Naive thymus-derived CD4-positive, alpha-beta T cell (primary cell): ENCODE results near the gene ENHO. TPM values are rescaled to one million over a fixed set of nuclear protein-coding genes. Genes with fewer than 3 reads are reported as not detected.

Source experiments
- ATAC-seq: fragments of 150-1000 bp; cut with Tn5 transposase; 2 replicates; pipeline ENCODE4 v1.10.0; 2021; ENCODE audit warnings: mild to moderate bottlenecking, moderate library complexity
- CTCF ChIA-PET: fragments of 350-600 bp; sonication (Branson Sonifier 250); formaldehyde crosslinking; loops from one replicate; lab custom pipeline; 2021; ENCODE audit warnings: antibody characterized with exemption; lab: Charles Lee
- POLR2A ChIA-PET: fragments of 350-600 bp; sonication (Branson Sonifier 250); formaldehyde crosslinking; loops from one replicate; lab custom pipeline; 2021; ENCODE audit warnings: antibody characterized with exemption, inconsistent platforms; lab: Charles Lee
- DNase-seq, 9 donors: peaks; one replicate each; pipeline versions ENCODE4 v3.0.0 to v3.0.0-alpha.2; 2020 to 2022; ENCODE audit warnings: mixed read lengths in 1 of 9
- H3K27ac ChIP-seq: one replicate; pipeline ENCODE4 v1.7.0; 2013; ENCODE audit warnings: mild to moderate bottlenecking, low read depth, low read length, moderate library complexity
- H3K27me3 ChIP-seq, 2 donors: one replicate each; pipeline ENCODE4 v1.7.0; 2013; ENCODE audit warnings: low read length in 2 of 2, mild to moderate bottlenecking in 2 of 2, moderate library complexity in 2 of 2; ENCODE audit not compliant: control insufficient read depth in 2 of 2, insufficient read depth in 2 of 2
- H3K36me3 ChIP-seq, 3 experiments: 1 replicate in 2 of 3; 2 replicates in 1 of 3; pipeline ENCODE4 v1.7.0; 2013; ENCODE audit warnings: low read length in 3 of 3, mild to moderate bottlenecking in 3 of 3, moderate library complexity in 1 of 3; ENCODE audit not compliant: insufficient read depth in 3 of 3, control insufficient read depth in 2 of 3
- H3K4me1 ChIP-seq, 2 donors: one replicate each; pipeline ENCODE4 v1.7.0; 2013; ENCODE audit warnings: low read length in 2 of 2, mild to moderate bottlenecking in 2 of 2, moderate library complexity in 1 of 2; ENCODE audit not compliant: control insufficient read depth in 2 of 2, insufficient read depth in 2 of 2
- H3K4me3 ChIP-seq: 2 replicates; pipeline ENCODE4 v1.7.0; 2013; ENCODE audit warnings: mild to moderate bottlenecking, low read length
- H3K9me3 ChIP-seq, 3 experiments: 1 replicate in 2 of 3; 2 replicates in 1 of 3; pipeline ENCODE4 v1.7.0; 2013; ENCODE audit warnings: low read length in 3 of 3; ENCODE audit not compliant: control insufficient read depth in 2 of 3
- H3K27ac Mint-ChIP-seq, 9 donors: one replicate each; pipeline ENCODE4 v1.8.0; 2020 to 2022; ENCODE audit warnings: mixed read lengths in 9 of 9, mild to moderate bottlenecking in 8 of 9, moderate library complexity in 5 of 9, inconsistent platforms in 2 of 9
- H3K27me3 Mint-ChIP-seq, 5 donors: one replicate each; pipeline ENCODE4 v1.8.0; 2021 to 2022; ENCODE audit warnings: mixed read lengths in 5 of 5, mild to moderate bottlenecking in 1 of 5
- H3K36me3 Mint-ChIP-seq, 5 donors: one replicate each; pipeline ENCODE4 v1.8.0; 2020 to 2022; ENCODE audit warnings: mixed read lengths in 5 of 5, mild to moderate bottlenecking in 3 of 5, inconsistent platforms in 1 of 5
- H3K4me1 Mint-ChIP-seq, 7 donors: one replicate each; pipeline ENCODE4 v1.8.0; 2020 to 2022; ENCODE audit warnings: mixed read lengths in 7 of 7, mild to moderate bottlenecking in 3 of 7, inconsistent platforms in 1 of 7
- H3K4me3 Mint-ChIP-seq, 10 donors: one replicate each; pipeline ENCODE4 v1.8.0; 2020 to 2022; ENCODE audit warnings: mild to moderate bottlenecking in 10 of 10, mixed read lengths in 10 of 10, moderate library complexity in 6 of 10, inconsistent platforms in 2 of 10
- H3K9me3 Mint-ChIP-seq, 11 donors: one replicate each; pipeline ENCODE4 v1.8.0; 2020 to 2022; ENCODE audit warnings: mixed read lengths in 11 of 11, mild to moderate bottlenecking in 4 of 11, inconsistent platforms in 1 of 11, moderate library complexity in 1 of 11
- intact Hi-C, 2 donors: fragments of 100-400 bp; cut with micrococcal nuclease; formaldehyde crosslinking; loops; one replicate each; pipeline ENCODE4 v1.15.1; 2023
- polyA plus RNA-seq, 2 donors: library from polyadenylated mRNA; unstranded; fragments of 300-500 nt; fragmentation: Illumina TruSeq; gene quantifications; one replicate each; pipeline ENCODE4 v1.2.3, GENCODE V29; 2021
- total RNA-seq, 6 experiments: library from RNA in 5 of 6; stranded (reverse) in 5 of 6; gene quantifications; 1 replicate in 5 of 6; 2 replicates in 1 of 6; pipeline ENCODE4 v1.2.3 and lab custom pipeline; 2021 to 2026

Gene ENHO
- total and polyA plus RNA-seq, 7 experiments from 2014 or later, result 0.21 to 1.9 (median 0.56) TPM; not detected in 4

GRCh38 chr9:34515959-34516358 lies 6.8 kb downstream of the ENHO start:
- Histone ChIP-seq H3K36me3 (no peaks in the 10 kb centered on the region), H3K4me1 (no peaks in the 10 kb centered on the region), H3K4me3 (no peak overlapping the region), H3K27ac (no peak overlapping the region), H3K9me3 (no peaks in the 10 kb centered on the region), H3K27me3 (no peaks in the 10 kb centered on the region)
- Mint-ChIP-seq H3K27me3 (peaks cover 0 to 12% (median 0%) of the 10 kb centered on the region in 5 donors), H3K27ac (no peak overlapping the region), H3K4me1 (peaks cover 0 to 8% (median 0%) of the 10 kb centered on the region in 7 donors), H3K36me3 (no peaks in the 10 kb centered on the region), H3K4me3 (no peak overlapping the region), H3K9me3 (no peaks in the 10 kb centered on the region)
- intact Hi-C loops, result no loop called here
- ATAC-seq (no peak), DNase-seq (no peak)
- CTCF ChIA-PET, result no interaction called here
- POLR2A ChIA-PET, result no interaction called here

- POLR2A ChIA-PET, result interaction anchor here (0.6 kb wide), 1 partner anchor 90 kb away, joined by 4 read pairs; no protein-coding TSS in a partner anchor
- CTCF ChIA-PET, result no interaction called here
- no peak overlapping the region for H3K4me3 Mint-ChIP-seq
These were observed 8.0 kb downstream of the ENHO start for GRCh38 chr9:34514816-34515215.

GRCh38 chr9:34514401-34514800 lies 8.4 kb downstream of the ENHO start:
- ATAC-seq, result no peak
- POLR2A ChIA-PET, result interaction anchor here (0.6 kb wide), 1 partner anchor 91 kb away, joined by 4 read pairs; no protein-coding TSS in a partner anchor

More at GRCh38 chr9:34514816-34515215, 8.0 kb downstream of the ENHO start:
- Mint-ChIP-seq H3K9me3 (no peaks in the 10 kb centered on the region), H3K36me3 (no peaks in the 10 kb centered on the region), H3K4me1 (peaks cover 0 to 6% (median 0%) of the 10 kb centered on the region in 7 donors), H3K27me3 (peaks cover 0 to 10% (median 0%) of the 10 kb centered on the region in 5 donors), H3K27ac (no peak overlapping the region)
- ATAC-seq (no peak), DNase-seq (no peak)
- intact Hi-C loops, result no loop called here
- Histone ChIP-seq H3K27me3 (no peaks in the 10 kb centered on the region), H3K9me3 (no peaks in the 10 kb centered on the region), H3K36me3 (no peaks in the 10 kb centered on the region), H3K4me1 (no peaks in the 10 kb centered on the region), H3K27ac (no peak overlapping the region), H3K4me3 (no peak overlapping the region)

GRCh38 chr9:34513567-34514214 lies 9.1 kb downstream of the ENHO start:
- Mint-ChIP-seq H3K9me3 (no peaks in the 10 kb centered on the region), H3K36me3 (no peaks in the 10 kb centered on the region), H3K4me1 (peaks cover 0 to 5% (median 0%) of the 10 kb centered on the region in 7 donors), H3K4me3 (no peak overlapping the region), H3K27me3 (peaks cover 0 to 5% (median 0%) of the 10 kb centered on the region in 5 donors), H3K27ac (no peak overlapping the region)
- no peaks in the 10 kb centered on the region for H3K27me3 ChIP-seq
- intact Hi-C loops, result no loop called here
- H3K36me3 ChIP-seq, result no peaks in the 10 kb centered on the region
- H3K27ac ChIP-seq, result no peak overlapping the region
- ChIA-PET POLR2A (no interaction called here), CTCF (interaction anchor here (0.7 kb wide), 1 partner anchor 16 kb away, joined by 3 read pairs; no protein-coding TSS in a partner anchor)
- ATAC-seq (no peak), DNase-seq (no peak)
- H3K4me3 ChIP-seq, result no peak overlapping the region
- H3K9me3 ChIP-seq, result no peaks in the 10 kb centered on the region
- H3K4me1 ChIP-seq, result no peaks in the 10 kb centered on the region

More at GRCh38 chr9:34514401-34514800, 8.4 kb downstream of the ENHO start:
- CTCF ChIA-PET, result no interaction called here
- Mint-ChIP-seq H3K27ac (no peak overlapping the region), H3K4me3 (no peak overlapping the region), H3K4me1 (peaks cover 0 to 6% (median 0%) of the 10 kb centered on the region in 7 donors), H3K9me3 (no peaks in the 10 kb centered on the region), H3K36me3 (no peaks in the 10 kb centered on the region), H3K27me3 (peaks cover 0 to 10% (median 0%) of the 10 kb centered on the region in 5 donors)
- no peak overlapping the region for H3K27ac ChIP-seq
- no peaks in the 10 kb centered on the region for H3K36me3 ChIP-seq
- intact Hi-C loops, result no loop called here
- H3K9me3 ChIP-seq, result no peaks in the 10 kb centered on the region
- no peaks in the 10 kb centered on the region for H3K4me1 ChIP-seq
- H3K27me3 ChIP-seq, result no peaks in the 10 kb centered on the region
- H3K4me3 ChIP-seq, result no peak overlapping the region
- DNase-seq, result no peak

- DNase-seq, result no peak
- CTCF ChIA-PET, result interaction anchor here (0.6 kb wide), 1 partner anchor 204 kb away, joined by 3 read pairs; no protein-coding TSS in a partner anchor
- Mint-ChIP-seq H3K9me3 (no peaks in the 10 kb centered on the region), H3K36me3 (no peaks in the 10 kb centered on the region), H3K4me1 (peaks cover 0 to 5% (median 0%) of the 10 kb centered on the region in 7 donors), H3K27me3 (no peaks in the 10 kb centered on the region), H3K27ac (no peak overlapping the region), H3K4me3 (no peak overlapping the region)
- intact Hi-C loops, result no loop called here
- no peak overlapping the region for H3K27ac ChIP-seq
- POLR2A ChIA-PET, result no interaction called here
- ATAC-seq, result no peak
- H3K36me3 ChIP-seq, result no peaks in the 10 kb centered on the region
- no peak overlapping the region for H3K4me3 ChIP-seq
- no peaks in the 10 kb centered on the region for H3K9me3 ChIP-seq
- no peaks in the 10 kb centered on the region for H3K27me3 ChIP-seq
- H3K4me1 ChIP-seq, result no peaks in the 10 kb centered on the region
These were observed 10.4 kb downstream of the ENHO start for GRCh38 chr9:34512131-34513078.

GRCh38 chr9:34510497-34511468 lies 12.0 kb downstream of the ENHO start:
- H3K4me1 Mint-ChIP-seq, result peaks cover 0 to 5% (median 0%) of the 10 kb centered on the region in 7 donors
- ATAC-seq, result no peak
- Histone ChIP-seq H3K9me3 (no peaks in the 10 kb centered on the region), H3K27ac (no peak overlapping the region), H3K4me1 (no peaks in the 10 kb centered on the region), H3K27me3 (no peaks in the 10 kb centered on the region), H3K4me3 (no peak overlapping the region), H3K36me3 (no peaks in the 10 kb centered on the region)
- DNase-seq, result no peak
- no peaks in the 10 kb centered on the region for H3K36me3 Mint-ChIP-seq
- no peaks in the 10 kb centered on the region for H3K27me3 Mint-ChIP-seq
- POLR2A ChIA-PET, result no interaction called here
- H3K4me3 Mint-ChIP-seq, result no peak overlapping the region
- intact Hi-C loops, result no loop called here
- no peak overlapping the region for H3K27ac Mint-ChIP-seq
- no peaks in the 10 kb centered on the region for H3K9me3 Mint-ChIP-seq
- CTCF ChIA-PET, result interaction anchor here (0.9 kb wide), 1 partner anchor 8 kb away, joined by 3 read pairs; no protein-coding TSS in a partner anchor
